ENCODE measurements around the gene FBXL19.

GRCh38 chr16:30875871-30876801 is 47.2 kb upstream of the FBXL19 start:
- TF ChIP-seq, protein P1, sequence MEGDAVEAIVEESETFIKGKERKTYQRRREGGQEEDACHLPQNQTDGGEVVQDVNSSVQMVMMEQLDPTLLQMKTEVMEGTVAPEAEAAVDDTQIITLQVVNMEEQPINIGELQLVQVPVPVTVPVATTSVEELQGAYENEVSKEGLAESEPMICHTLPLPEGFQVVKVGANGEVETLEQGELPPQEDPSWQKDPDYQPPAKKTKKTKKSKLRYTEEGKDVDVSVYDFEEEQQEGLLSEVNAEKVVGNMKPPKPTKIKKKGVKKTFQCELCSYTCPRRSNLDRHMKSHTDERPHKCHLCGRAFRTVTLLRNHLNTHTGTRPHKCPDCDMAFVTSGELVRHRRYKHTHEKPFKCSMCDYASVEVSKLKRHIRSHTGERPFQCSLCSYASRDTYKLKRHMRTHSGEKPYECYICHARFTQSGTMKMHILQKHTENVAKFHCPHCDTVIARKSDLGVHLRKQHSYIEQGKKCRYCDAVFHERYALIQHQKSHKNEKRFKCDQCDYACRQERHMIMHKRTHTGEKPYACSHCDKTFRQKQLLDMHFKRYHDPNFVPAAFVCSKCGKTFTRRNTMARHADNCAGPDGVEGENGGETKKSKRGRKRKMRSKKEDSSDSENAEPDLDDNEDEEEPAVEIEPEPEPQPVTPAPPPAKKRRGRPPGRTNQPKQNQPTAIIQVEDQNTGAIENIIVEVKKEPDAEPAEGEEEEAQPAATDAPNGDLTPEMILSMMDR (IDR thresholded peaks at IDR 0.05; ENCODE audit: low read depth, low read length), result no peak
- TF ChIP-seq, protein P2, sequence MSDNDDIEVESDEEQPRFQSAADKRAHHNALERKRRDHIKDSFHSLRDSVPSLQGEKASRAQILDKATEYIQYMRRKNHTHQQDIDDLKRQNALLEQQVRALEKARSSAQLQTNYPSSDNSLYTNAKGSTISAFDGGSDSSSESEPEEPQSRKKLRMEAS (IDR thresholded peaks at IDR 0.05; ENCODE audit: low read depth, low read length), result no peak
- TF ChIP-seq POLR2A (IDR thresholded peaks at IDR 0.05; ENCODE audit: extremely low read depth, insufficient read length) (no peak), MYC (IDR thresholded peaks at IDR 0.05; ENCODE audit: low read depth, low read length) (peak; percentile 13; the same call in 1 of the 2 replicates)

Data from NB4 (cell line).